HL-60/S4 treated with phorbol 12-myristate 13-acetate at 8.2 ng/mL for 4 days and 3 days (cell line): Measurements from ENCODE around the gene SMIM14.
"Not testable (repeated sequence)": the region's sequence is repeated elsewhere in the genome, so short reads cannot be mapped to it uniquely, and the experiment has no call there.

Experiments used
- in situ Hi-C: fragments of 300-500 bp; cut with MboI; formaldehyde crosslinking; loops from 2 replicates; pipeline ENCODE4 v1.15.0; 2022; ENCODE audit warnings: low sequenced_read_pairs

SMIM14 gene

DNA sequence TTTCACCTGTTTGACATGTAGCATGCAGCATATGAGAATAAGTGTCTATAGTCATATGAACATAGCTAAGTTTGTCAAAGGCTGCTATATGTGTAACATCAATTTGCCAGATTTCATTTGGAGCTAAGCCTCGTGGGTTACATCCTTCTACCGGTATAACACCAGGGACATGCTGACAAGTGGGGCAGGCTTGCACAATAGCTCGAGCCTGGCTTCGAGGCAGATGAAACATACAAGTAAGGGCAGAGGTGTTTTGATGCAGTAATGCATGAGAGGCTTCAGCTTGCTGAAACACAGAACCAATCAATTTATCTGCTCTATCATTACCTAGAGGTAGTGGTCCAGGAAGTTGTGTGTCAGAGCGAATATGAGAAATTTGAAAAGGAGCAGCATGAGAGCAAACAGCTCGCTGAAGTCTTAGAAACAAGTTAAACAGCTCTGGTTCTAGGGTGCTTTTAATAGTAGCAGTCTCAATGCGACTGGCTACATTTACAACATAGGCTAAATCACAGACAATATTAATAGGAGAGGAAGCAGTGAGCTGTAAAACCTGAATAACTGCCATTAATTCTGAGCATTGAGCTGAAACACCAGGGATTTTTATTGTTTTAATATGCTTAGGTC lies 96.6 kb downstream of the SMIM14 start:
- in situ Hi-C loops, result no loop called here

DNA sequence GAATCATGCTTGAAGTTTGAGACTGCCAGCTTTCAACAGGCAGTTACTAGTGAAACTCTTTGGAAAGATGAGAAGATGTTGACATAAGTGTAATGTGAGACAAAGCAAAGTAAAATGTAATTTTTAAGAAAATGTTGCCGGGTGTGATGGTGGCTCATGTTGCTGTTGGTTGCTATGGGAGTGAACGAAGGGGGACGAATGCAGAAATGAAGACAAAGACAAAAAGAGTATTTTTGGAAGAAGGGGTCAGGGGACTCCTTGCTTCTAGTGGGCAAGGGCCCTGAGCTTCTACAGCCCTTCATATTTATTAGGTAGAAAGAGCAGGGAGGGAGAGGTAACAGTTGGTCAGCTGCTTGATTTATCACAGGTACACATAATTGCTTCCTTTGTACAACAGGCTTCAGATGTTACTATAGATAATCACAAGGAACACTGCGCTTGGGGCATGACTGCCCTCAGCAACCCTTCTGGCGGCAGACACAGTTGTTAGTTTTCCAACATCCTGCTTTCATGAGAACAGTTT lies 99.5 kb downstream of the SMIM14 start:
- in situ Hi-C loops, result no loop called here

DNA sequence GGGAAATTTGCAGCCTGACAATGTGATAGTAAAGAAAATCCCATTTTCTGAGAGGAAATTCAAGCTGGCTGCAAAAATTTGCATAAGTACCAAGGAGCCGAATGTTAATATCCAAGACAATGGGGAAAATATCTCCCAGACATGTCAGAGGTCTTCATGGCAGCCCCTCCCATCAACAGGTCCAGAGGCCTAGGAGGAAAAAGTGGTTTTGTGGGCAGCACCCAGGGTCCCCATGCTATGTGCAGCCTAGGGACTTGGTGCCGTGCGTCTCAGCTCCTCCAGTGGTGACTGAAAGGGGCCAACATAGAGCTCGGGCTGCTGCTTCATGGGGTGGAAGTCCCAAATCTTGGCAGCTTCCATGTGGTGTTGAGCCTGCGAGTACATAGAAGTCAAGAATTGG lies 105.1 kb downstream of the SMIM14 start:
- in situ Hi-C loops, result no loop called here

DNA sequence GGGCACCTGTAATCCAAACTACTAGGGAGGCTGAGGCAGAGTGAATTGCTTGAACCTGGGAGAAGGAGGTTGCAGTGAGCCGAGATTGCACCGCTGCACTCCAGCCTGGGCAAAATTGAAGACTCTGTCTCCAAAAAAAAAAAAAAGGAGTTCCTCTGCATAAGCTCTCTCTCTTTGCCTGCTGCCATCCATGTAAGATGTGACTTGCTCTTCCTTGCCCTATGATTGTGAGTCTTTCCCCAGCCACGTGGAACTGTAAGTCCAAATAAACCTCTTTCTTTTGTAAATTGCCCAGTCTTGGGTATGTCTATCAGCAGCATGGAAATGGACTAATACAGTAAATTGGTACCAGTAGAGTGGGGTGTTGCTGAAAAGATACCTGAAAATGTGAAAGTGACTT lies 106.4 kb downstream of the SMIM14 start:
- in situ Hi-C loops, result not testable (repeated sequence)

DNA sequence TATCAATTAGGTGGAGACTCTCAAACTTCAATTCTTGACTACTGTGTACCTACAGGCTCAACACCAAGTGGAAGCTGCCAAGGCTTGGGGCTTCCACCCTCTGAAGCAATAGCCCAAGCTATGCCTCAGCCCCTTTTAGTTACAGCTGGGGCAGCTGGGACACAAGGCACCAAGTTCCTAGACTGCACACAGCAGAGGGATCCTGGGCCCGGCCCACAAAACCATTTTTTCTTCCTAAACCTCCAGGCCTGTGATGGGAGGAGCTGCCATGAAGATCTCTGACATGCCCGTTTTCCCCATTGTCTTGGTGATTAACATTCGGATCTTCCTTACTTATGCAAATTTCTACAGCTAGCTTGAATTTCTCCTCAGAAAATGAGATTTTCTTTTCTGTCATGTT lies 108.0 kb downstream of the SMIM14 start:
- in situ Hi-C loops, result no loop called here

DNA sequence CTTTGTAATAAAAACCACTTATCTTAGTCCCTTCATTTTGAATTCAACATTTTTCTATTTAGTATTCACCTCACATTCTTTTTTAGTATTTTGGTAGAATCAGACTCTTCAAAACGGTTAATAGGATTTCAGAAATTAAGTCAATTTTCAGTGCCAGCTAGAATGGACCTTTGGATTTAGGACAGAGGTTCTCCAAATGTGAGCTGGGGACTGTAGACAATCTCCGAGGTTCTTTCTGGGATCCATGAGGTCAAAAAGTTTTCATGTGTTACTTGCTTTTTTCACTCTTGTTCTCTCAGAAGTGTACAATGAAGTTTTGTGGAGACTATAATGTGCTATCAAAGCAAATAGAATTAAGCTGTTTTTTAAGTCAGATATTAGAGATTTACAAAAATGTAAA lies 109.1 kb downstream of the SMIM14 start:
- in situ Hi-C loops, result no loop called here

DNA sequence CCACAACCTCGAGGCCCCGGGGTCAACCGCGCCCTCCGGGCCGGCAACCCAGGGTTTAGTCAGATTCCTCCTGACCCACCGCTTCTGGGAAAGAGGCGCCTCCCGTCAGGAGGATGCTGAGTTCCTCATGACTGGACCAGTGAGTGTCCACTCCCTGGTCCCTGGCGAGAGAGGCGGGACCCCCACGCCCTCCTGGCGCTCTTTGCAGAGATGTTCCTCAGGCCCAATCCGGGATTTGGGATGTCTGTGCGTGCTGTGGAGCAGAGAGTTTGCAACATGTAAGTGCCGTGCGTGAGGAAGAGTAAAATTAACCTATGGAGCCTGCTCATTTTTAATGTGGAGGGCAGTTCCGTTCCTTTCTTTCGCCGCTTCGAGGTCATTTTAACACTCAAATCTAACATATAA lies 110.6 kb downstream of the SMIM14 start:
- in situ Hi-C loops, result no loop called here

DNA sequence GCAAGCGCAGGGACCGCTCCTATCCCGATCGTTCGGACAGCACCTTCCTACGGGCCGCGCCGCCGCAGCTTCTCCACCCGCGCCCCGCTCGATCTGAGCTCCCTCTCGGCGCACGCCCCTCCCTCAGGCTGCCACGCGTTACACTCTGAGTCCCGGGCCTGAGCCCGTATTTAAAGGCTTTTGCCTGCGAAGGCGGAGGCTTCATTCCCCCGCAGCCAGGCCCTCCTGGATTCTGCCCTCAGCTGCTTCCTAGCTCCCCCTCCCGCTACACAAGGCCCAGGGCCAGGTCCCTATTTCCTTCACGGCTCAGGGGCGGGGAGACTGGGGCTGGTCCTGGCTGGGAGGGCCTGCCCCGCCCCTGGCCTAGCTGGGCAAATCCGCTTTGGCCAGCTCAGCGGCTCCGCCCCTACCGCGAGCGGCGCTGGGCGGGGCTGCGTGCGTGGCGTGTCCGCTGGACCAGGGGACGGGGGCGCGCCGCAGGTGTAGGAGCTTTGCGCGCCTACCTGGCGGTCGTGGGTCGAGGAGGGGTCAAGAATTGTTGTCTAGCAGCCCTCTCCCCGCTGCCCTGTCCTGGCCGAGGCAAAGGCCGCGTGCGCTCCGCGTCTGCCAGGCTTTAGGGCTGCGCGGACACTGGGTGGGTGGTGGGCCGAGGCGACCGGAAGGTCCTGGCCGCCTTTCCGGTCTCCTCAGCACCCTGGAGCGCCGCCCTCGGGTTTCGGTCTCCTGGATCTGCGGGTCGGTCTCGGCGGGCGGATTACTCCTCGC lies 111.2 kb downstream of the SMIM14 start, which contains the start of gene UGDH:
TSS of gene UGDH (minus strand) at position 144 of the 765 bp plus-strand sequence. CDS start 5,927 bp downstream, outside the sequence.
- in situ Hi-C loops, result no loop called here

DNA sequence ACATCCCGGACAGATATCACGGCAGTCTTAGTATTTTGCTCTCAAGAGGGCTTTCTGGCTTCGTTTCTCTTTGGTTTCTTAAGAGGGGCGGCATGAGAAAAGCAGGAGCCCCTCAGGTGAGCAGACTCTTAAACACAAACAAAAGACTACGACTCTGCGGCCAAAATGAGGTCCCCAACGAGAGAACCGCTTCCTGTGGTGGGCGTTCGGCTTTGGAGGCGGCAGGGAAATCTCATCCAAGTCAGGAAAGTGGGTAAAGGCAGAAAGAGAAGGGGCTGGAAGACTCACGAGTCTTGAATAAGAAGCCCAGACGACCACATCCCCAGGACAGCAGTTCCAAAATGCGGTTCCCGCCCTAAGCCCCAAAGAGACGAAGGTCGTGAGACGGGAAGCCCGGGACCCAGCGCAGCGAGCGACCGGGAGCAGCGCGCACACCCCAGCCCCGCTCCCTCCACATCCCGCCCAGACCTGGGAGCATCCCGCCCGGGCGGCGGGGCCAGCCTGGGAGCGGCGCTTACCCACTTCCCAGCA lies 111.8 kb downstream of the SMIM14 start:
- in situ Hi-C loops, result no loop called here

DNA sequence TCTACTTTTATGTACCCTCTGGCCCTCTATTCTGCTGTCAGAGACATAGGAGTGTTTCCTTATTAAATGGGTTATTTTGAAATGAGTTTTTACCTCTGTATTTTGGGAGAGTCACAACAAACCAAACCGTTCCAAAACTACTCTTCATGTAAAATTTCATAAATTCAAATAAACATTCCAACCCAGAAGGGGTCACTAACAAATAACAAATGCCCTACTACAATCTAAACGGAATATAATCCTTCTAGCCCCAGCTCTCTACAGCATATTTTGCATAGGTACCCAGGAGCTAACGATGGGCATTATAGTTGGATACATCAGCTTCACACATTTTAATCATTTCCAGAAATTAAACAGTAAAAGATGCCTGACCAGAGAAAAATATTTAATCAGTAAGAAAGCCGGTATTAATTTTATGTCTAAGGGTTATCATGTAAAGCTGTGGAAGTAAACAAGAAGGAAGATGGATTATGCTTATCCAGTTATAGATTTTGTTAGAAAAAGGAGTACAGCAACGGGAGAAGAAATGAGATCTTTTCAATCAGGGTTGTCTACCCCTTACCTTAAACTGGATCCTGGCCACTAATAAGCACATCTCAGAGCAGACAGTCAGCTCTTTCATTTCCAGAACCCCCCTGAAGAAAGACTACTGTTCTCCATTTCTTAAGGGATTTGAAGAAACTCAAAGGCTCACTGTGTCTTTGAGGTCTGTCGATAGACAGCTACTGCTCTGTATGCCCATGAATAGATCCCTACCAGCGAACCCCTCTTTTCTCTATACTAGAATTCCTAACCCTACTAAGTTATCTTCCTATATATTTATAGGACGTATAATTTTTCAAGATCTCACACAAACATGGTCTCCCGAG lies 112.6 kb downstream of the SMIM14 start:
- in situ Hi-C loops, result no loop called here

DNA sequence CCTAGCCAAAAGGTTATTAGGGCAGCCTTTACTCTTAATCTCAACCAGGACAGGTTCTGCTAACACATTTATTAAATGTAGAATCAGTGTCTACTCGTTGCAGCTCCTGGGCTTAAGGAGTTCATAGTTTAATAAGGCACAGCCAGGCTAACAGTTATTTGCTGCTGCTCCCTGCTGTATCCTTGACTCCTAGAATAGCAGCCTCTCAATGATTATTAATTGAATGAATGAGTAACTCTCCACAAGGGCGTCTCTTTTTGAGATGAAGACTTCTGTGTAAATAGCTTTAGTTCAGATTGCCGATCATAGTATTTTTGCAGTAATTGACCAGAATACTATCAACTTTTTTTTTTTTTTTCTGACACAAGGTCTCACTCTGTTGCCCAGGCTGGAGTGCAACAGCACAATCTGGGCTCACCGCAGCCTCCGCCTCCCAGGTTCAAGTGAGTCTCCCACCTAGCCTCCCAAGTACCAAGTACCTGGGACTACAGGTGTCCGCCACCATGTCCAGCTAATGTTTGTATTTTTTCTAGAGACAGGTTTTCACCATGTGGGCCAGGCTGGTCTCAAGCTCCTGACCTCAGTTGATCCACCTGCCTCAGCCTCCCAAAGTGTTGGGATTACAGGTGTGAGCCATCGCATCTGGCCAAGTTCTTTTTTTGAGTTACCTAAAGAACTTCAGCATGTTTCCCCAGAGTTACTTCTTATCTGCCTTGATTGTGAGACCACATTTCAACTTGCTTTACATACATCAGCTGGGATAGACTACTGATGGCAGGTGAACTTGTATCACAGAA lies 114.3 kb downstream of the SMIM14 start:
- in situ Hi-C loops, result no loop called here

DNA sequence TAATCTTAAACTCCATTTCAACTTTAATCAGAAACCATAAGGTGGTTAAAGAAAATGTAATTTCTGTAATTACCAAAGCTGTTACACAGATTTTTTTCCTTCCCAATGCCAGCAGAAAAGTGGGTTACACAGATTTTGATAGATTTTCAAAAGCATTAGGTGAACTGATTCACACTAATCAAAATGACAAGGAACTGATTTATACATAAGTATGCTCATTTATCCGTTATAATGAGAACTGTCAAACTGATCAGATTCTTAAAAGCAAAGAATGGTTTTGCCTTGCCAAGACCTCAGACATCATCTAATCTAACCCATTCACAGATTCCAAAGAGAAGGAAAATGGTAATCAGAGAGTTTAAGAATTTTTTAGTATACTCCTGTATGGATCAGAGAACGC lies 116.6 kb downstream of the SMIM14 start:
- in situ Hi-C loops, result no loop called here

DNA sequence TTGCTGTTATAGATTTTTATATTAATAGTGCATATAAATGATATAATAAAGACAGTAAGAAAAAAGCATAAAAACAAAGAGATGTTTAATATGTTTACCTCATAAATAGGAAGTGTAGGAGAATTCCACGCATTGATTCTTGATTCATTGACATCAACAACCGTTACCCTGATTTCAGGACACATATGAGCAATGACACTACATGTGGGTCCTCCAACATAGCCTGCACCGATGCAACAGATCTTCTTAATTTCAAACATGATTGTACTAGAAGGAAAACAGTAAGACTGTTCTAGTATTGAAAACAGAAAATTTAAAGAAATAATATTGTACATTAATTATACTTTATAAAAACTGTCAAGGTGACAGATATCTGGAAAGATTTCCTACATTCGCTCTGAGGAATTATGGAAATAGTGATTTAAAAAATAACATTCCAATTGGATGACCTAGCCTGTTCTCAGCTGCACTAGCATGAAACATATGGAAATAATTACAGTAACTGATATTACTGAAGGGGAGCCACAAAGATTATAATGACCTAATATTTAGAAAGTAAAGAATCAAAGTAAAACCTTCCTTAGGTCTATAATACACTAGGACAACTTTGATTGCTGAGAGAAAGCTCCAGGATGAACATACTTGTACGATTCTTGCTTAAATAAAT lies 117.3 kb downstream of the SMIM14 start:
- in situ Hi-C loops, result no loop called here

DNA sequence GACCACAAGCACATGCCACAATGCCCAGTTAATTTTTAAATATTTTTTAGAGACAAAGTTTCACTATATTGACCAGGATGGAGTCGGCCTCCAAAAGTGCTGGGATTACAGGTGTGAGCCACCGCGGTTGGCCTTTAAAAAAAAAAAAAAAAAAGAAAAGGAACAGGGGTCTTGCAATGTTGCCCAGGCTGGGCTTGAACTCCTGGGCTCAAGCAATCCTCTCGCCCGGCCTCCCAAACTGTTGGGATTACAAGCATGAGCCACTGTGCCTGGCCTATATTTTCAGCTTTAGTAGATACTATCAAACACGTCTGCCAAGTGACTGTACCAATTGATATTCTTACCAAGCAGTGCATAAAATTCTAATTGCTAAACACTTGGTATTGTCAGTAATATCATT lies 120.2 kb downstream of the SMIM14 start:
- in situ Hi-C loops, result no loop called here

DNA sequence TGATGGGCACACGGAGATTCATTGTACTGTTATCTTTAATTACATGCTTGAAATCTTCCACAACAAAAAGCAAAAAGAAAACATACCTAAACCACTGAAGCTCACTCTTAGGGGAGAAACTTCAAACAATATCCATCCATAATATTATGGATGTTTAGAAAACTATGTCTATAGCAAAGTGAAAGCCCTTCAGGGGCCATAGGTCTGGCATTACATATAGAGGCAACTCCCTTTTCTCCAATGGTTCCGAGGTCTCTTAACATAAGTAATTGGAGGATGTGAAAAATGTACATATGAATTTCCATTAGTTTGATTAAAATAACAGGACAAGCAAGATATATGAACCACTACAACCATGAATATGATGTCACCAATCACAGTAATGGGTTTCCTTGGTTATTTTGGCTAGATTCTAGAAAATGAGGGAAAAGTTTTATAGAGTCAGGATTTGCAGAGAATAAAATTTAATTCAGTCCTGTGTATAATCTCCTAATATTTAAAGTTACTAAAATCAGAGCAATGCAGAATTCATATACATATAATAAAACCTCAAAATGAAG lies 122.2 kb downstream of the SMIM14 start:
- in situ Hi-C loops, result no loop called here

DNA sequence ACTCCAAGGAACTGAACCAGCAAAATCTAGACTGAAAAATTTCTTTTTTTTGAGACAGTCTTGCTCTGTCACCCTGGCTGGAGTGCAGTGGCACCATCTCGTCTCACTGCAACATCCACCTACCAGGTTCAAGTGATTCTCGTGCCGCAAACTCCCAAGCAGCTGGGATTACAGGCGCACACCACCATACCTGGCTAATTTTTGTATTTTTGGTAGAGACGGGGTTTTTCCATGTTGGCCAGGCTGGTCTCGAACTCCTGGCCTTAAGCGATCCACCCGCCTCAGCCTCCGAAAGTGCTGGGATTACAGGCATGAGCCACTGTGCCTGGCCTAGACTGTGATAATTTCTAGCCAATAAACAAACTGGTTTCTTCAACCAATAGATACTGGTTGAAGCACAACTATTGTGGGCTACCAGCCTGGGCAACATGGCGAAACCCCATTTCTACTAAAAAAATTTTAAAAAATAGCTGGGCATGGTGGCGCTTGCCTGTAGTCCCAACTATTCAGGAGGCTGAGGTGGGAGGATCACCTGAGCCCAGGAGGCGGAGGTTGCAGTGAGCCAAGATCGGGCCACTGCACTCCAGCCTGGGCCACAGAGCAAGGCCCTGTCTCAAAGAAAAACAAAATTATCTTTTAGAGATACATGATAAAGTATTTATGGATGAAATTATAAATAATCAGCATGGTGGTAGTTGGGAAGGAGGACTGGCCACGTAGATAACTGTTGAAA lies 122.8 kb downstream of the SMIM14 start:
- in situ Hi-C loops, result not testable (repeated sequence)

DNA sequence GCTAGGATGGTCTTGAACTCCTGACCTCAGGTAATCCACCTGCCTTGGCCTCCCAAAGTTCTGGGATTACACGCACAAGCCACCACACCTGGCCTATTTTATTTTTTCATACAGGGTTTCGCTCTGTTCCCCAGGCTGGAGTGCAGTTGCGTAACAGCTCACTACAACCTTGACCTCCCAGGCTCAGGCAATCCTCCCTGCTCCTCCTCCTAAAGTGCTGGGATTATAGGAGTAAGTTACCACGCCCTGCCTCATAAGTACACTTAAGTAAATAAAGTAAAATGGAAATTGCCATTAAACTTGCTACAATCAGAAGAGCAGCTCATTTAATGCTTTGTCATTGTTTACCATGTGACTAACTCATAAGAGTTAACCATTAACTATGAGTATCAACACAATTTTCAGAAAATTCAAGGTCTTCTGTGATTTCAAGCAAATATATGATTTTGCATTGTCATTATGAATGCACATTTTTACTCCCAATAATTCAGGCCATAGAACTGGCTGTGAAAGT lies 123.7 kb downstream of the SMIM14 start:
- in situ Hi-C loops, result no loop called here

DNA sequence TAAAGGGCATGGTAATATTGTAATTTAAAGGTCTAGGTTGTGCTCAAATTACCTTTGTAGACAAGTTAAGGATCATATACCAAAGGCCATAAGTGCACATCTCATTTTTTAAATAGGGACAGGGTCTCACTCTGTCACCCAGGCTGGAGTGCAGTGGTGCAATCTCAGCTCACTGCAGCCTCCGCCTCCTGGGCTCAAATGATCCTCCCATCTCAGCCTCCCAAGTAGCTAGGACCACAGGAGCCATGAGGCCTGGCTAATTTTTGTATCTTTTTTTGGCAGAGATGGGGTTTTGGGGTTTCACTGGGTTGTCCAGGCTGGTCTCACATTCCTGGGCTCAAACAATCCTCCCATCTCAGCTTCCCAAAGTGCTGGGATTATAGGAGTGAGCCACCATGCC lies 124.4 kb downstream of the SMIM14 start:
- in situ Hi-C loops, result not testable (repeated sequence)
